Measurements from ENCODE around the gene PRDX6.
"Not testable (repeated sequence)": the region's sequence is repeated elsewhere in the genome, so short reads cannot be mapped to it uniquely, and the experiment has no call there.

Gene PRDX6

DNA sequence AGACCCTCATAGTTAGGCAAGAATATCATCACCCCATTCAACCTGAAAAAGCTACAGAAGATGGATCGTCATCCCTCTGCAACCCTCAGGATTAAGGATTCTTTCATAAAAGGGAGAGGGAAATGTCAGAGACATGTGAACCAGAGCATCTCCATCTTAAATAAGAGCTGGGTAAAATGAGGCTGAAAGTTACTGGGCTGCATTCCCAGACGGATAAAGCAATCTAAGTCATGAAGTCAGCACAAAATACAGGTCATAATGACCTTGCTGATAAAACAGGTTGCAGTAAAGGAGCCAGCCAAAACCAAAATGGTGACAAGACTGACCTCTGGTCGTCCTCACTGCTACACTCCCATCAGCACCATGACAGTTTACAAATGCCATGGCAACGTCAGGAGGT is 22.6 kb downstream of the PRDX6 start:
- no peaks in the 10 kb centered on the region for H3K36me3 ChIP-seq (ENCODE audit: insufficient read depth, low read length)
- WGBS = 95% methylated on average over 4 of the region's 4 CpGs
- H3K9me3 ChIP-seq (ENCODE audit: insufficient read depth, low read depth, low read length) = peaks cover 33% of the 10 kb centered on the region
- H3K4me1 ChIP-seq (ENCODE audit: insufficient read depth, low read length) = no peaks in the 10 kb centered on the region
- no peak overlapping the region for H3K4me3 ChIP-seq (ENCODE audit: low read length)
- H3K27me3 ChIP-seq (ENCODE audit: insufficient read depth, low read length) = no peaks in the 10 kb centered on the region
- no peak overlapping the region for H3K27ac ChIP-seq (ENCODE audit: low read depth, low read length)
- H3K9ac ChIP-seq (ENCODE audit: low read depth, low read length) = no peak overlapping the region

DNA sequence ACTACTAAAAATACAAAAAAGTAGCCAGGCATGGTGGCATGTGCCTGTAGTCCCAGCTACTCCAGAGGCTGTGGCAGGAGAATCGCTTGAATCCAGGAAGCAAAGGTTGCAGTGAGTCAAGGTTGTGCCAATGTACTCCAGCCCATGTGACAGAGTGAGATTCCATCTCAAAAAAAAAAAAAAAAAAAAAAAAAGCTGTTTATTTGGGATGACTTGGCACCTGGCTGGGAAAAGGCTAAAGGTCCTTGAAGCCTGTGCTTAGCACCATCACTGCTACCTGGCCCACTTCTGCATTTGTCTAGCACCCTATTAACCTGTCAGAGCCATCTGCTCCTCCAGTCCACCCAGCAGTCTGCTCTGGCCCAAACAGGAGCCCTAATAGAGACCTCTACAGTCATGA is 25.0 kb downstream of the PRDX6 start:
- Histone ChIP-seq H3K27ac (ENCODE audit: low read depth, low read length) (no peak overlapping the region), H3K9me3 (ENCODE audit: insufficient read depth, low read depth, low read length) (peaks cover 14% of the 10 kb centered on the region), H3K4me3 (ENCODE audit: low read length) (no peak overlapping the region), H3K9ac (ENCODE audit: low read depth, low read length) (no peak overlapping the region), H3K27me3 (ENCODE audit: insufficient read depth, low read length) (no peaks in the 10 kb centered on the region), H3K4me1 (ENCODE audit: insufficient read depth, low read length) (peaks cover 6% of the 10 kb centered on the region), H3K36me3 (ENCODE audit: insufficient read depth, low read length) (no peaks in the 10 kb centered on the region)
- 95% methylated on average over 1 of the region's 1 CpG for WGBS

DNA sequence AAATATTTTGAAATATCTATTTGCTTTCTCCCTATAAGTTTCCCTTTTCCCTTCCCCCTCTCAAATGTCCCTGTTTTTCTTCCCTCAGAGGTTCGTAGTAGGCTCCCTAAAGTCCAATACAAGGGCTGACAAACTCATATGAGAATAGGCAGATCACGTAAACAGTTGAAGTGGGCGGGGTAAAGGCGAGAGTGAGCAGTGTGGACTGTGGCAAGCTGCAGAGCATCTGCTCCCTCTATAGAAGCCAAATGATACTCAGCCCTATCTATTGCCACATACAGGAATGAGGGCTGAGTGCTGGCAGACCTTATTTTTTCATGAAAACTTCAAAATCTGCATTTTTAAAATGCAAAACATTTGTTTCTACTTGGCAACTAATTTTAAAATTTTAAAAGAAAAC is 26.3 kb downstream of the PRDX6 start:
- no peak overlapping the region for H3K9ac ChIP-seq (ENCODE audit: low read depth, low read length)
- H3K36me3 ChIP-seq (ENCODE audit: insufficient read depth, low read length) = no peaks in the 10 kb centered on the region
- no peak overlapping the region for H3K27ac ChIP-seq (ENCODE audit: low read depth, low read length)
- peaks cover 4% of the 10 kb centered on the region; the same call in 1 of the 2 replicates for H3K9me3 ChIP-seq (ENCODE audit: insufficient read depth, low read depth, low read length)
- H3K4me3 ChIP-seq (ENCODE audit: low read length) = no peak overlapping the region
- H3K4me1 ChIP-seq (ENCODE audit: insufficient read depth, low read length) = peaks cover 19% of the 10 kb centered on the region
- 78% methylated on average over 4 of the region's 4 CpGs for WGBS
- no peaks in the 10 kb centered on the region for H3K27me3 ChIP-seq (ENCODE audit: insufficient read depth, low read length)

DNA sequence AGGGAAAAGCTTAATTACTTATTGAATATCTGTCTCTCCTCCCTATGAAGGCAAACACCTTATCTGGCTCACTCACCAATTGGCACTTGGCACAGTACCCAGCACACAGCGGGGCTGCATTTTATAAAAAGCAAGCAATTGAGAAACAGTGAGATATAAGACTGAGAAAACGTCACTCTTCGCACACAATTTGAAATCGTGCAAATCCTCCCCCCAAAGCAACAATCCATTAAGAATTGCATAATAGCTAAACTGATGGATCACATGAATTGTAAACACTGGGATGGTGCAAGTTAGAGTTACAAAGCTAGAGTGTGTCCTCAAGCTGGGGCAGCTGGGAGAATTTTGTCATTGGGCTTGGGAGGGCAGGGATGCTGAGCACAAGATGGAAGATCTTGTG is 27.1 kb downstream of the PRDX6 start:
- no peaks in the 10 kb centered on the region for H3K9me3 ChIP-seq (ENCODE audit: insufficient read depth, low read depth, low read length)
- WGBS = 100% methylated on average over 4 of the region's 4 CpGs
- H3K27me3 ChIP-seq (ENCODE audit: insufficient read depth, low read length) = no peaks in the 10 kb centered on the region
- no peak overlapping the region for H3K27ac ChIP-seq (ENCODE audit: low read depth, low read length)
- no peaks in the 10 kb centered on the region for H3K36me3 ChIP-seq (ENCODE audit: insufficient read depth, low read length)
- H3K9ac ChIP-seq (ENCODE audit: low read depth, low read length) = no peak overlapping the region
- H3K4me1 ChIP-seq (ENCODE audit: insufficient read depth, low read length) = peaks cover 21% of the 10 kb centered on the region
- no peak overlapping the region for H3K4me3 ChIP-seq (ENCODE audit: low read length)

DNA sequence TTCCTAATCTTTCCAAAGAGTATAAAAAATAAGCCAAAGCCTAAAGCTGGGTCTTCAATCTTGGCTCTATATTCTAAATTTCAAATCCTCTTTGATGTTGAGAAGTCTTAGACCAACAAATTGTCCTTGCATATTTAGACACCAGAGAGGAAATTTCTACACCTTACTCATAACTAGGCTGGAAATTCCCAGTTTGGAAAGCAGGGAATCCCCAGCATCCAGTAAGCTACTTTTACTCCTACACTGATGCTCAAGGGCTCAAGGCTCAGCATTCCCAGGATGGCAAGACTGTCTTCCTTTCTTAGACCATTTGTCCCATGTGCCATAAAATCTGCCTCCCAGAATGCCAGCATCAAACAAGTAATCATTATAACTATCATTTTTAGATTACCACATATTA is 28.3 kb downstream of the PRDX6 start:
- no peak overlapping the region for H3K9ac ChIP-seq (ENCODE audit: low read depth, low read length)
- no peak overlapping the region for H3K27ac ChIP-seq (ENCODE audit: low read depth, low read length)
- peaks cover 21% of the 10 kb centered on the region for H3K4me1 ChIP-seq (ENCODE audit: insufficient read depth, low read length)
- no peaks in the 10 kb centered on the region for H3K36me3 ChIP-seq (ENCODE audit: insufficient read depth, low read length)
- no peaks in the 10 kb centered on the region for H3K9me3 ChIP-seq (ENCODE audit: insufficient read depth, low read depth, low read length)
- H3K27me3 ChIP-seq (ENCODE audit: insufficient read depth, low read length) = no peaks in the 10 kb centered on the region
- H3K4me3 ChIP-seq (ENCODE audit: low read length) = no peak overlapping the region

DNA sequence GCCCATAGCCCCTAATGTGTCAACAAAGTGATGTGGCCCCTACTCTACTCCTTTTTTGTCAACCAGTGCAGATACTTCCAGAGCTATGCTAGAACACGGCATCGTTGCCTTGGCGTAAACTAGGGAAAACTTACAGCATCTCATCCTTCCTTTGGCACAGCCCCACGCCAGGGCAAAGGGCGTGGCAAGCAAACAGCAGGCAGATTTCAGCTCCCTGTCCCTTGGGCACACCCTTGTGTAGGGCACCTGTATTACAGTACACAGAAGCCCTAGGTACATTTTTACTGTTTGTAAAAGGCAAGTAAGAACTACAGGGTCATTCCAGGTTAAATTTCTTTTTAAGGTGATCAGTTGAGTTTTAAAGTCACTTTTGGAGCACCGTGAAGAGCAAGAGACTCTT is 29.3 kb downstream of the PRDX6 start:
- Histone ChIP-seq H3K4me3 (ENCODE audit: low read length) (no peak overlapping the region), H3K4me1 (ENCODE audit: insufficient read depth, low read length) (peaks cover 21% of the 10 kb centered on the region), H3K27me3 (ENCODE audit: insufficient read depth, low read length) (no peaks in the 10 kb centered on the region), H3K9ac (ENCODE audit: low read depth, low read length) (peak overlapping the region; percentile 43; the same call in 1 of the 2 replicates), H3K9me3 (ENCODE audit: insufficient read depth, low read depth, low read length) (no peaks in the 10 kb centered on the region), H3K36me3 (ENCODE audit: insufficient read depth, low read length) (no peaks in the 10 kb centered on the region), H3K27ac (ENCODE audit: low read depth, low read length) (peak overlapping the region; percentile 82)
- 90% methylated on average over 6 of the region's 6 CpGs for WGBS

DNA sequence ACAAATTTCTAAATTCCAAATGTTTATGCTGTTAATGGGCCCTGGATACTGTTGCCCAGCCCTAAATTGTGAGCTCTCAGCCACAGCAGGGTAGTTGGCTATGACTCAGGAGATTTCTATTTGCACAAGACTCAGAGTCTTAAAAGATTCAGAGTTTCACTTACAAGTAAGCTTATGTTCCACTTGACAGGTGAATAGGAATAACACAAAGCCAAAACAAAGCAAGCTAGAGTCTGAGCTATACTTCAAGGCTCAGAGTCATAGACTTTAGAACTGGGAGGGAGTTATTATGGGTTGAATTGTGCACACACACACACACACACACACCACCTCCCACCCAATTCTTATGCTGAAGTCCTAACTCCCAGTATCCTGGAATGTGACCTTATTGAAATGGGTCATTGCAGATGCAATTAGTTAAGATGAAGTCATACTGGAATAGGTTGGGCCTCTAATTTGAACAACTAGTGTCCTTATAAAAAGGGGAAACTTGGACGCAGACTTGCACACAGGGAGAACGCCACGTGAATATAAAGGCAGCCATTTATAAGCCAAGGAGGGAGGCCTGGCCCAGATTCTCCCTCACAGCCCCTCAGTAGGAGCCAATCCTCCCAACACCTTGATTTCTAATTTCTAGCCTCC is 30.2 kb downstream of the PRDX6 start:
- no peaks in the 10 kb centered on the region for H3K36me3 ChIP-seq (ENCODE audit: insufficient read depth, low read length)
- no peaks in the 10 kb centered on the region for H3K27me3 ChIP-seq (ENCODE audit: insufficient read depth, low read length)
- H3K27ac ChIP-seq (ENCODE audit: low read depth, low read length) = peak overlapping the region; percentile 82
- 0 out of 2 replicates have a peak overlapping the region, but pooled peaks have one; percentile 6 for H3K4me3 ChIP-seq (ENCODE audit: low read length)
- H3K9me3 ChIP-seq (ENCODE audit: insufficient read depth, low read depth, low read length) = no peaks in the 10 kb centered on the region
- 49% methylated on average over 3 of the region's 3 CpGs for WGBS
- H3K9ac ChIP-seq (ENCODE audit: low read depth, low read length) = peak overlapping the region; percentile 43
- peaks cover 21% of the 10 kb centered on the region for H3K4me1 ChIP-seq (ENCODE audit: insufficient read depth, low read length)

DNA sequence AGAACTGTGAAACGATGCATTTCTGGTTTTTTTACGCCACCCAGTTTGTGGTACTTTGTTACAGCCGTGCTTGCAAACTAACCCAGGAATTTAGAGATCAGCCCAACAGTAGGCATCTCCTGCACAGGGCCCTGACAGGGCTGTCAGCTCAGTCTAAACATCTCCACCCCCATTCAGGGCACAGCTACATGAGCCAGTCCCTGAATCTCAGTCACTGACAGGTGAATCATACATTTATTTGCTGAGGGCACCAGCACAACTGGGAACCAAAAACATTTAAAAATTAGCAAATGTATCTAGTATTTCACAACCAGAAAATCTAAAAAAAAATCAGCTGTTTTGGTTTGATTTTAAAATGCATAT is 30.7 kb downstream of the PRDX6 start:
- H3K4me1 ChIP-seq (ENCODE audit: insufficient read depth, low read length) = peaks cover 21% of the 10 kb centered on the region
- WGBS = 63% methylated on average over 3 of the region's 3 CpGs
- H3K9me3 ChIP-seq (ENCODE audit: insufficient read depth, low read depth, low read length) = no peaks in the 10 kb centered on the region
- H3K36me3 ChIP-seq (ENCODE audit: insufficient read depth, low read length) = no peaks in the 10 kb centered on the region
- no peak overlapping the region for H3K4me3 ChIP-seq (ENCODE audit: low read length)
- H3K27ac ChIP-seq (ENCODE audit: low read depth, low read length) = peak overlapping the region; percentile 82
- H3K27me3 ChIP-seq (ENCODE audit: insufficient read depth, low read length) = no peaks in the 10 kb centered on the region
- peak overlapping the region; percentile 43; the same call in 1 of the 2 replicates for H3K9ac ChIP-seq (ENCODE audit: low read depth, low read length)

DNA sequence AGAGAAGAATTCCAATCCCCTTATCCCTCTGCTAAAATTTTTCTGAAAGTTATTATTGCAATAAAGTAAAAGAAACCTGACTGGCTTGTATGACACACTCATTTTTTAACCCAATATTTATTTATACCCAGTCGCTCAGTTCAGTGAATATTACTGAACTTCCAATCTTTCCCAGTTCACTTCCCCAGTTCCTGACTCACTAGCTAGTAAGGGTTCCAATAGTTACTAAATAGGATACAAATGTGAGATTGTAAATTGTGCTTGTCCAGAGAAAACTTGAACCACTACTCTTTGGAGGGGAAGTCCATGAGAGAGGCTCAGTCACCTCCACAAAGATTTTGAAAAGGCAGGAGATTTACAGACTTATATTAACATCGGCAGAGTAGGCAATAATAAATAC is 31.4 kb downstream of the PRDX6 start:
- 96% methylated on average over 2 of the region's 2 CpGs for WGBS
- Histone ChIP-seq H3K4me1 (ENCODE audit: insufficient read depth, low read length) (peaks cover 21% of the 10 kb centered on the region), H3K4me3 (ENCODE audit: low read length) (no peak overlapping the region), H3K27me3 (ENCODE audit: insufficient read depth, low read length) (no peaks in the 10 kb centered on the region), H3K27ac (ENCODE audit: low read depth, low read length) (no peak overlapping the region), H3K36me3 (ENCODE audit: insufficient read depth, low read length) (no peaks in the 10 kb centered on the region), H3K9me3 (ENCODE audit: insufficient read depth, low read depth, low read length) (no peaks in the 10 kb centered on the region), H3K9ac (ENCODE audit: low read depth, low read length) (no peak overlapping the region)

DNA sequence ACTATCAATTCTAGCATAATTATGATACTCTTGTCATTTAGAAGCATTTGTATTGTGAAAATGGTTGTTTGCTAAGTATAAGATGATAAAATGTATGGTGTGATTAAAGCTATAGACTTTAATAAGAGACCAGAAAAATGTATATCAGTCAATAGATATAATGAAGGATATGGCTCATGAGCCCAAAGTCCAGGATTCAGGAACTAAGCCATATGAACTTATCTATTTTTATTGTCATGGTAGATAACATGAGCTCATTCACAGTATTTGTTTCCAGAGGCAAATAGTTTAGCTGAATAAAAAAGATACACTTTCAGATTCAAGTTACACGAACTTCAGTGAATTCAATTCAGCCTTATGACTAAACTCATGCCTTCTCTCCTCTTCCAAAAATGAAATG is 32.7 kb downstream of the PRDX6 start:
- Histone ChIP-seq H3K27me3 (ENCODE audit: insufficient read depth, low read length) (no peaks in the 10 kb centered on the region), H3K4me1 (ENCODE audit: insufficient read depth, low read length) (peaks cover 21% of the 10 kb centered on the region), H3K9me3 (ENCODE audit: insufficient read depth, low read depth, low read length) (no peaks in the 10 kb centered on the region), H3K4me3 (ENCODE audit: low read length) (no peak overlapping the region), H3K27ac (ENCODE audit: low read depth, low read length) (no peak overlapping the region), H3K36me3 (ENCODE audit: insufficient read depth, low read length) (no peaks in the 10 kb centered on the region), H3K9ac (ENCODE audit: low read depth, low read length) (no peak overlapping the region)
- WGBS = 86% methylated on average over 1 of the region's 1 CpG

DNA sequence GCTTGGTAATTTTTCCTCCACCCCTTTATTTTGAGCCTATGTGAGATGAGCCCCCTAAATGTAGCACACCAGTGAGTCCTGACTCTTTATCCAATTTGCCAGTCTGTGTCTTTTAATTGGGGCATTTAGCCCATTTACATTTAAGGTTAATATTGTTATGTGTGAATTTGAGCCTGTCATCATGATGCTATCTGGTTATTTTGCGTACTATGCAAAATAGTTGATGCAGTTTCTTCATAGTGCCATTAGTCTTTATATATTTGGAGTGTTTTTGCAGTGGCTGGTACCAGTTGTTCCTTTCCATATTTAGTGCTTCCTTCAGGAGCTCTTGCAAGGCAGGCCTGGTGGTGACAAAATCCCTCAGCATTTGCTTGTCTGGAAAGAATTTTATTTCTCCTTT is 37.4 kb downstream of the PRDX6 start:
- H3K4me1 ChIP-seq (ENCODE audit: insufficient read depth, low read length) = peaks cover 14% of the 10 kb centered on the region
- H3K36me3 ChIP-seq (ENCODE audit: insufficient read depth, low read length); H3K9me3 ChIP-seq (ENCODE audit: insufficient read depth, low read depth, low read length); H3K9ac ChIP-seq (ENCODE audit: low read depth, low read length); H3K27ac ChIP-seq (ENCODE audit: low read depth, low read length); H3K4me3 ChIP-seq (ENCODE audit: low read length); H3K27me3 ChIP-seq (ENCODE audit: insufficient read depth, low read length): not testable (repeated sequence)
- 95% methylated on average over 1 of the region's 1 CpG for WGBS

DNA sequence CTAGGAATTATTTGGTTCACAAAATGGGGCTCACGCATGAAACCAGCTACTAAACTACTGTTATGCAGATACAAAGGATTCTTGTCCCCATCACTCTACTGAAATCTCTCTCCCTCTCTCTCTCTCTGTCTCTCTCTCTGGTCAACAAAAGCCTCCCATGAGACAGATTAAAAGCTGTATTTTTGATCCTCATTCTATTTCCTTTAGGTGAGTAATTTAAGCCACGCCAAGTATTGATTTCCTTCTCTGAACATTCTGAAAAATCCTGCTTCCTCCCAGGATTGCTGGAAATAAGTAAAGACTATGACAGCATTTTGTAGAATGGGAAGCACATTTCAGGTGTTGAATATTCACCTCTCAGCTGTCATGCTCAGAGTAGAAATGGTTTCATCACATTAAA is 43.7 kb downstream of the PRDX6 start:
- 93% methylated on average over 2 of the region's 2 CpGs for WGBS
- H3K27me3 ChIP-seq (ENCODE audit: insufficient read depth, low read length) = no peaks in the 10 kb centered on the region
- no peak overlapping the region for H3K27ac ChIP-seq (ENCODE audit: low read depth, low read length)
- no peaks in the 10 kb centered on the region for H3K36me3 ChIP-seq (ENCODE audit: insufficient read depth, low read length)
- no peak overlapping the region for H3K4me3 ChIP-seq (ENCODE audit: low read length)
- H3K4me1 ChIP-seq (ENCODE audit: insufficient read depth, low read length) = peaks cover 23% of the 10 kb centered on the region
- H3K9ac ChIP-seq (ENCODE audit: low read depth, low read length) = no peak overlapping the region
- H3K9me3 ChIP-seq (ENCODE audit: insufficient read depth, low read depth, low read length) = no peaks in the 10 kb centered on the region

Data from HUES64 (cell line).